Mucosa of descending colon (tissue), 3 donors: ENCODE data around the gene REEP2. TPM values are rescaled to one million over a fixed set of nuclear protein-coding genes. Genes with fewer than 3 reads are reported as not detected.

Source experiments
- ATAC-seq: fragments of 200-7000 bp; cut with Tn5 transposase; one replicate; pipeline ENCODE4 v1.9.1; 2020; ENCODE audit warnings: mild to moderate bottlenecking, moderate library complexity
- DNase-seq, 3 donors: peaks; one replicate each; pipeline ENCODE4 v3.0.0-alpha.2; 2020
- H3K36me3 ChIP-seq: fragments of 200-600 bp; one replicate; pipeline ENCODE4 v1.8.0; 2021; ENCODE audit warnings: low read depth, mild to moderate bottlenecking
- H3K4me1 ChIP-seq: fragments of 200-600 bp; one replicate; pipeline ENCODE4 v1.8.0; 2021; ENCODE audit warnings: low read depth, mild to moderate bottlenecking
- H3K4me3 ChIP-seq: fragments of 200-600 bp; one replicate; pipeline ENCODE4 v1.8.0; 2021; ENCODE audit warnings: mild to moderate bottlenecking
- H3K9me3 ChIP-seq: fragments of 200-600 bp; one replicate; pipeline ENCODE4 v1.8.0; 2021; ENCODE audit warnings: mild to moderate bottlenecking
- CTCF ChIP-seq: fragments of 200-600 bp; IDR thresholded peaks from one replicate; pipeline ENCODE4 v1.8.0; 2022; ENCODE audit warnings: antibody characterized with exemption, mild to moderate bottlenecking
- intact Hi-C, 2 donors: fragments of 100-400 bp; cut with DNase I in 1 of 2; cut with micrococcal nuclease in 1 of 2; formaldehyde crosslinking; loops; one replicate each; pipeline versions ENCODE4 v1.11.0 to v1.11.1; 2022; cut with DNase I, micrococcal nuclease
- total RNA-seq, 3 donors: library from RNA; stranded (reverse); fragmentation: NEBNext Ultra II Directional in 2 of 3; extraction: Animal tissue kit (Norgen Biotek cat#: 25700) in 2 of 3; gene quantifications; one replicate each; pipeline versions ENCODE4 v1.2.1 to v1.2.4, GENCODE V29; 2021 to 2023
- donor health status: DM: no; HTN: no; CAD: no; lungs with moderate emphysema.
- donor health status: DM: no; HTN: no; CAD: no.
- donor health status: DM: no; HTN: yes; CAD: no.

The REEP2 gene
- total RNA-seq, 3 donors from 2014 or later = 1.0 to 16.3 (median 2.7) TPM

GRCh38 chr5:138418444-138418843 is 20.4 kb upstream of the REEP2 start:
- Histone ChIP-seq H3K4me3 (no peak overlapping the region), H3K36me3 (peaks cover 32% of the 10 kb centered on the region), H3K9me3 (no peaks in the 10 kb centered on the region), H3K4me1 (no peaks in the 10 kb centered on the region)
- ATAC-seq (no peak), DNase-seq (no peak)
- no peak for TF ChIP-seq CTCF
- intact Hi-C loops = no loop called here

- Histone ChIP-seq H3K9me3 (no peaks in the 10 kb centered on the region), H3K36me3 (peaks cover 23% of the 10 kb centered on the region), H3K4me1 (no peaks in the 10 kb centered on the region), H3K4me3 (no peak overlapping the region)
- intact Hi-C loops = no loop called here
- no peak for ATAC-seq
- DNase-seq = no peak
- TF ChIP-seq CTCF = no peak
These were observed 13.8 kb upstream of the REEP2 start for GRCh38 chr5:138425079-138425478.

GRCh38 chr5:138435943-138436342 is 2.9 kb upstream of the REEP2 start:
- H3K36me3 ChIP-seq = peaks cover 27% of the 10 kb centered on the region
- no peak for ATAC-seq
- no peak for DNase-seq
- no peak overlapping the region for H3K4me3 ChIP-seq
- peaks cover 5% of the 10 kb centered on the region for H3K4me1 ChIP-seq
- intact Hi-C loops = no loop called here
- H3K9me3 ChIP-seq = no peaks in the 10 kb centered on the region
- no peak for TF ChIP-seq CTCF

- intact Hi-C loops = no loop called here
- Histone ChIP-seq H3K4me3 (no peak overlapping the region), H3K9me3 (no peaks in the 10 kb centered on the region), H3K36me3 (peaks cover 17% of the 10 kb centered on the region), H3K4me1 (peaks cover 5% of the 10 kb centered on the region)
- TF ChIP-seq CTCF = no peak
- no peak for DNase-seq
- peak; percentile 8 for ATAC-seq
These were observed 694 bp upstream of the REEP2 start for GRCh38 chr5:138438003-138438723.

GRCh38 chr5:138439477-138440158 is 761 bp downstream of the REEP2 start:
- ATAC-seq (peak; percentile 9), DNase-seq (no peak)
- intact Hi-C loops = no loop called here
- H3K4me3 ChIP-seq = no peak overlapping the region
- no peaks in the 10 kb centered on the region for H3K9me3 ChIP-seq
- H3K4me1 ChIP-seq = peaks cover 5% of the 10 kb centered on the region
- no peak for TF ChIP-seq CTCF
- peaks cover 10% of the 10 kb centered on the region for H3K36me3 ChIP-seq
